GM18526 (cell line): Measurements from ENCODE around the gene CAND2.

Experiments
- POLR2A ChIP-seq: IDR thresholded peaks from 3 replicates; pipeline ENCODE4 v1.6.1; 2011; ENCODE audit not compliant: insufficient read length; ENCODE audit errors: extremely low read depth

Gene CAND2

GRCh38 chr3:12793701-12794100 is 2.8 kb upstream of the CAND2 start:
- no peak for TF ChIP-seq POLR2A

GRCh38 chr3:12797124-12797891 is 828 bp downstream of the CAND2 start:
- no peak for TF ChIP-seq POLR2A

DNA sequence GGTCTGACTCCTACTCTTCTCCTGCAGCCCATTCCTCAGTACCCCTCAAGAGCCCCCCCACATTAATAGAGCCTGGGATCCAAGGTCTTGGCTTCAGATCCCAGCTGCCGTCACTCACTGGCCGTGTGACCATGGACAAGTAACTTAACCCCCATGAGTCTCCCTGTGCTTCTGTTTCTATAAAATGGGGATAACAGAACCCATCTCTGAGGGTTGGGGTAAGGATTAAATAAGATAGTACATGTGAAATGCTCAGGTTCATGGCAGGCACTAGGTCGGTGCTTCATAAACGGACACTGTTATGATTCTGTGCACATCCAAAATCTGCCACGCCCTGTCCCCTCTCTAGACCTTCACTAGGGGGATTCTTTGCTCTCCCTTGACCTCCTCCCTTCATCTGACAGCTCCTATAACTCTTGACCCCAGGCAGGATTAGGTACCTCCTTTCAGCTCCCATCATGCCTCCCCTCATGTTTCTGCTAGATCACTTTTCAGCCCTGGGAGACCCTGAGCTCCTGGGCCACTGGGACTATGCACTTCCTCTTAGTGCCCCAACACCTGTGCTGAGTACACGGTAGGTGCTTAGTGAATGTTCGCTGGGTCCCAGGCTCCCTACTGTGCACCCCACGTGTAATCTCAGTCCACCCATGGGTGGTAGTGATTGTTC is 1.5 kb downstream of the CAND2 start:
- no peak for TF ChIP-seq POLR2A

DNA sequence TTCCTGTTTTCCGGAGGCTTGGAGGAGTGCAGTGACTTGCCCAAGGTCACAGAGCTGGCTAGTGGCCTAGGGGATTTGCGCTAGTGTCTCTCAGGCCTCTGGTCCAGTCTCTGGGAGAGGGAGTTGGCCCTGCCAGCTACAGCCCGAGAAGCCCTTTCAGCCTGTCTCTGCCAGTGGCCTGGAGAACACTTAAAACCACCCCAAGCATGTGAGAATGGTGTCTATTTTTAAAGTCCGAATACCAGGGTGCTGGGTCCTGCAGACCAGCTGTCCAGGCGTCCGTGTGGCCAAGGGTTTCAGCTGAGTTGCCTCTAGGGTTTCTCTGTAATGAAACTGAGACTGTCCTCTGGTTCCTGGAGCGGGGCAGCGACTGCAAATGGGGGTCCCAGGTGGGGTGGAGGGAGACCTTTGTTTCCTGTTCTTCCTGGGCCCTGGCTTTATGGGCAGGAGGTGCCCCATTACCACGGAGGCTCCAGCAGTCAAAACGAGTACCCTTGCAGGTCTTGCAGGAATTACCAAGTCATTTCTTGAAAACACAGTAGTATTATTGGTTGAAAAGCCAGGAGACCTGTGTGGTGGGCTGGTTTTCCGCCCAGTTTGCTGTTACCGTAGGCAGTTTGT is 2.2 kb downstream of the CAND2 start:
- TF ChIP-seq POLR2A = no peak

DNA sequence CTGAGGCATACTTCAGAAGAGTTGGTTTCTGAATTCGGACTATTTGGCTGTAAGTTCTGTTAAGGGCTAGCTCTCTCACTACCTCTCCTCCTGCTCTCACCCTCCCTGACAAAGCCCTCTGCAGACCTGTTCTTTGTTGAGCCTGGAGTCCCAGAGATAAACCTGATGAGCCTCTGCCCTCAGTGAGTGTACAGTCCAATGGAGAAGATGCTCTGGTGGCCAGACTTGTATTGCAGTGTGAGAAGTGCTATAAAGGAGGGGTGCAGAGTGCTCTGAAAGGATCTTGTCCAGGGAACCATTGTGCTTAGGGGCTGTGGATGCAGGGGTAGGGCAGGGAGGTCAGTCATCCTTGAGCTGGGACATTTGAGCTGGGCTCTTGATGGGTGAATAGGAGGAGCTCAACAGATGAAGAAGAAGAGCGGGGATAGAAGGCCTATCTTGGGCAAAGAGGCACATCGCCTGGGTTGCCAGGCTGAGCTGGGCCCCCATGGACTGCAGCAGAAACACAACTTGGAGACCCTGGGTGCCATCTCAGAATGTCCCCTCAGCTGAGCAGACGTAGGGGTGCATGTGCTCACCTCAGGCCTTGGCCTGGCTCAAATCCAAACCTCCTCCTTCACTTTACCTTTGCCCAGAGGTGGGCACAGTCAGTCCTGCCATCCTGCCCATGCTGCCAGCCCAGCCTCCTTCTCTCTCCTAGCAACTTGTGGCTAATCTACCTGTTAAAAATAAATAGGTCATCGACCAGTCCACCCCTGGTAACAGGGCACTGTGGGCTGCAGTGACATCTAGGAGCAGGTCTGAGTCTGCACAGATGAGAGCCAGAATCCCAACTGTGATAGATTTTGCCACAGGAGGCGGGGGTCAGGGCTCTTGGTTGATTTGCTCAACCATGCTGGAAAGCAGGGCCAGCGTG is 3.3 kb downstream of the CAND2 start:
- TF ChIP-seq POLR2A = no peak

DNA sequence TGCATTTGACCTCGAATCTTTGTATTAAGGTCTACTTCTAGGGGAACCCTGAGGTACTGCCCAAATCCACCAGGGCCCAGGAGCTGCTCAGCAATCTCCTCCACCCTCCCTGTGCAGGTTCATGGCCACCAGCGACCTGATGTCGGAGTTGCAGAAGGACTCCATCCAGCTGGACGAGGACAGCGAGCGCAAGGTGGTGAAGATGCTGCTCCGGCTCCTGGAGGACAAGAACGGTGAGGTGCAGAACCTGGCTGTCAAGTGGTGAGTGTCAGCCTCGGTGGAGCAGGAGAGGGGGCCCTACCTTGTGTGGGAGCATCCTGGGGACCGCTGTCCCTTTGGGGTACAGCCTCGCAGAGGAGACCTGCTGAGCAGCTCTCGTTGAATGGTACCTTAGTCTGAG is 6.9 kb downstream of the CAND2 start:
- no peak for TF ChIP-seq POLR2A

- no peak for TF ChIP-seq POLR2A
These were observed 10.6 kb downstream of the CAND2 start for GRCh38 chr3:12807066-12807465.

GRCh38 chr3:12807601-12808359 is 11.3 kb downstream of the CAND2 start:
- no peak for TF ChIP-seq POLR2A

GRCh38 chr3:12808587-12808986 is 12.1 kb downstream of the CAND2 start:
- no peak for TF ChIP-seq POLR2A

DNA sequence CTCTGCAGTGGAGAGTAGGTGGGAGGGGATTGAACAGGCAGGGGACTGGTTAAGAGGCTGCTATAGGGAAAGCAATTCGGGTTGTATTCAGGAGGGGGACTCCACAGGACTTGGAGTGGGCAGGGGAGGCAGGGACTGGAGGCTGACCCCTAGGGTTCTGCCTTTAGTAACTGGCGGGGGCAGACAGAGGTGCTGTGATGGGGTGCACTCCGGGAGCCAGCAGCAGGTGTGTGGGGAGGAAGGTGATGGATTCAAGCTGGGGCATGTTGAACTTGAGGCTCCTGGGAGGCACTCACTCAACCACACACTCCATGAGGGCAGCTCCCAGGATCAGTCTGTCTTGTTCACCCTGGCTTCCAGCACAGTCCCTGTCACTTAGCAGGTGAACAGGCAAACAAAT is 12.5 kb downstream of the CAND2 start:
- TF ChIP-seq POLR2A = no peak

- no peak for TF ChIP-seq POLR2A
These were observed 13.0 kb downstream of the CAND2 start for GRCh38 chr3:12809435-12809834.

DNA sequence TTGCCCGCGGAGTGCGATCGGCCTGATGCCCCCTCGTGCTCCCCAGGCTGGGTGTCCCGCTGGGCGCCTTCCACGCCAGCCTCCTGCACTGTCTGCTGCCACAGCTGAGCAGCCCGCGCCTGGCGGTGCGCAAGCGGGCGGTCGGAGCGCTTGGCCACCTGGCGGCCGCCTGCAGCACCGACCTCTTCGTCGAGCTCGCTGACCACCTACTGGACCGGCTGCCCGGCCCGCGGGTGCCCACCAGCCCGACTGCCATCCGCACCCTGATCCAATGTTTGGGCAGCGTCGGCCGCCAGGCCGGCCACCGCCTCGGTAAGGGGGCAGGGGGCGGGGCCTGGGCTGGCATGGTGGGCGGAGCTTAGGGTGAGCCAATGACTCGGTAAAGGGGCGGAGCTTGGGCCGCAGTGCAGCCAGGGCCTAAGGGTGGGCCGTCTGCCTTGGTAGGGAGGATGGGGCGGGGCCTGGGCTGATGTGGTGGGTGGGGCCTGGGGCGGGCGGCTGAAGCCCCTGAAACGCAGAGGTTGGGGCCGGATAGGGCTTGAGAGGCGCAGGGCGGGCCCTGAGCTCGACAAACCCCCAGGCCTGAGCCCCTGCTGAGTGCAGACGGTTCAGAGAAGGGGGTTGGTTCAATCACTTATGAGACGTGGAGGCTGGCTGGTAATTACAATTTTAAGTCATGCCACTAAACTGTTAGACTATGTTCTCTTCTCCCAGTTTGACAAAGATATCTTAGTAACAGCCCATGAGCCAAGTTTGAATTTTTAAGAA is 13.7 kb downstream of the CAND2 start:
- no peak for TF ChIP-seq POLR2A

GRCh38 chr3:12810961-12811360 is 14.5 kb downstream of the CAND2 start:
- TF ChIP-seq POLR2A = no peak

GRCh38 chr3:12812812-12813211 is 16.3 kb downstream of the CAND2 start:
- no peak for TF ChIP-seq POLR2A
